Breast epithelium (tissue), 4 donors: Measurements from ENCODE around the gene CCDC170. TPM values are rescaled to one million over a fixed set of nuclear protein-coding genes. Genes with fewer than 3 reads are reported as not detected.

Source experiments
- DNase-seq, 2 donors: peaks; one replicate each; pipeline ENCODE4 v3.0.0-alpha.2; 2019; ENCODE audit warnings: low spot score in 2 of 2
- H3K27ac ChIP-seq, 2 donors: fragments of 200-600 bp; sonication (generic) in 1 of 2; one replicate each; pipeline ENCODE4 v1.5.1; 2016 to 2019; ENCODE audit warnings: mild to moderate bottlenecking in 1 of 2
- H3K27me3 ChIP-seq, 2 donors: fragments of 200-600 bp; sonication (generic) in 1 of 2; one replicate each; pipeline versions ENCODE4 v1.5.1 to v1.6.0; 2017 to 2019; ENCODE audit warnings: control low read depth in 1 of 2, mild to moderate bottlenecking in 1 of 2
- H3K36me3 ChIP-seq: fragments of 200-600 bp; one replicate; pipeline ENCODE4 v1.5.1; 2019
- H3K4me1 ChIP-seq, 2 donors: fragments of 200-600 bp; sonication (generic); one replicate each; pipeline ENCODE4 v1.5.1; 2016 to 2019; ENCODE audit warnings: control low read depth in 1 of 2
- H3K4me3 ChIP-seq, 3 donors: fragments of 200-600 bp; sonication (generic); 1 replicate in 2 of 3; 2 replicates in 1 of 3; pipeline ENCODE4 v1.5.1; 2016 to 2019; ENCODE audit warnings: mild to moderate bottlenecking in 3 of 3, moderate library complexity in 2 of 3
- H3K9me3 ChIP-seq, 2 donors: fragments of 200-600 bp; sonication (generic) in 1 of 2; one replicate each; pipeline ENCODE4 v1.5.1; 2016 to 2019; ENCODE audit warnings: control low read depth in 1 of 2
- CTCF ChIP-seq, 3 donors: fragments of 450-650 bp; IDR thresholded peaks; one replicate each; pipeline ENCODE4 v1.5.1; 2016 to 2017; ENCODE audit warnings: antibody characterized with exemption in 3 of 3, mild to moderate bottlenecking in 3 of 3, moderate library complexity in 3 of 3
- POLR2A ChIP-seq: fragments of 450-650 bp; IDR thresholded peaks from one replicate; pipeline ENCODE4 v1.6.1; 2016; ENCODE audit warnings: antibody characterized with exemption, mild to moderate bottlenecking, moderate library complexity
- POLR2AphosphoS5 ChIP-seq, 3 donors: sonication (generic); formaldehyde crosslinking; IDR thresholded peaks; one replicate each; pipeline ENCODE4 v1.6.1; 2017; ENCODE audit warnings: antibody characterized with exemption in 3 of 3
- intact Hi-C: fragments of 100-400 bp; cut with DNase I; formaldehyde crosslinking; loops from one replicate; pipeline ENCODE4 v1.15.1; 2023; ENCODE audit warnings: low total_unique reads
- total RNA-seq, 3 donors: library from RNA; depleted of rRNA; stranded (reverse); fragments of >200 nt; gene quantifications; one replicate each; pipeline ENCODE4 v1.1.0, GENCODE V29; 2016

Gene CCDC170
- total RNA-seq, 3 donors from 2014 or later, result 3.5 to 9.8 (median 9.4) TPM

- Histone ChIP-seq H3K4me1 (no peaks in the 10 kb centered on the region), H3K4me3 (no peak overlapping the region), H3K27ac (no peak overlapping the region), H3K36me3 (no peaks in the 10 kb centered on the region), H3K27me3 (no peaks in the 10 kb centered on the region), H3K9me3 (peaks cover 6% of the 10 kb centered on the region in 2 donors)
- TF ChIP-seq POLR2AphosphoS5 (IDR thresholded peaks at IDR 0.05) (no peak), POLR2A (no peak), CTCF (IDR thresholded peaks at IDR 0.05) (no peak)
- DNase-seq, result no peak
- intact Hi-C loops, result no loop called here
Observed at GRCh38 chr6:151614630-151615029, 120.8 kb downstream of the CCDC170 start.

- no peak overlapping the region for H3K27ac ChIP-seq
Observed at GRCh38 chr6:151616091-151616513, 122.3 kb downstream of the CCDC170 start.

GRCh38 chr6:151616600-151616999 is 122.8 kb downstream of the CCDC170 start:
- no peak for TF ChIP-seq POLR2AphosphoS5 (IDR thresholded peaks at IDR 0.05)
- no peak for TF ChIP-seq CTCF (IDR thresholded peaks at IDR 0.05)
- TF ChIP-seq POLR2A, result no peak
- Histone ChIP-seq H3K27me3 (no peaks in the 10 kb centered on the region), H3K4me1 (no peaks in the 10 kb centered on the region), H3K36me3 (no peaks in the 10 kb centered on the region), H3K27ac (no peak overlapping the region), H3K9me3 (peaks cover 6% of the 10 kb centered on the region in 2 donors), H3K4me3 (no peak overlapping the region)
- intact Hi-C loops, result no loop called here
- no peak for DNase-seq

More at GRCh38 chr6:151616091-151616513, 122.3 kb downstream of the CCDC170 start:
- TF ChIP-seq CTCF (IDR thresholded peaks at IDR 0.05) (no peak), POLR2AphosphoS5 (IDR thresholded peaks at IDR 0.05) (no peak), POLR2A (no peak)
- Histone ChIP-seq H3K9me3 (peaks cover 6% of the 10 kb centered on the region in 2 donors), H3K27me3 (no peaks in the 10 kb centered on the region), H3K4me1 (no peaks in the 10 kb centered on the region), H3K4me3 (no peak overlapping the region), H3K36me3 (no peaks in the 10 kb centered on the region)
- no peak for DNase-seq
- intact Hi-C loops, result no loop called here

GRCh38 chr6:151617539-151617938 is 123.7 kb downstream of the CCDC170 start:
- DNase-seq, result no peak
- TF ChIP-seq POLR2A (no peak), POLR2AphosphoS5 (IDR thresholded peaks at IDR 0.05) (no peak), CTCF (IDR thresholded peaks at IDR 0.05) (no peak)
- Histone ChIP-seq H3K4me1 (no peaks in the 10 kb centered on the region), H3K36me3 (no peaks in the 10 kb centered on the region), H3K27ac (no peak overlapping the region), H3K9me3 (peaks cover 6% of the 10 kb centered on the region in 2 donors), H3K27me3 (no peaks in the 10 kb centered on the region), H3K4me3 (no peak overlapping the region)
- intact Hi-C loops, result no loop called here

- Histone ChIP-seq H3K27me3 (no peaks in the 10 kb centered on the region), H3K9me3 (peaks cover 6% of the 10 kb centered on the region in 2 donors), H3K4me1 (no peaks in the 10 kb centered on the region), H3K27ac (no peak overlapping the region), H3K36me3 (no peaks in the 10 kb centered on the region), H3K4me3 (no peak overlapping the region)
- no peak for TF ChIP-seq POLR2A
- no peak for TF ChIP-seq CTCF (IDR thresholded peaks at IDR 0.05)
- no peak for TF ChIP-seq POLR2AphosphoS5 (IDR thresholded peaks at IDR 0.05)
- intact Hi-C loops, result no loop called here
- DNase-seq, result no peak
Observed at GRCh38 chr6:151618717-151619116, 124.9 kb downstream of the CCDC170 start.
